ENCODE measurements around the gene LY6G6F. TPM values are rescaled to one million over a fixed set of nuclear protein-coding genes. Genes with fewer than 3 reads are reported as not detected.

LY6G6F gene
- total RNA-seq, 1 donor from 2014 or later = not detected

DNA sequence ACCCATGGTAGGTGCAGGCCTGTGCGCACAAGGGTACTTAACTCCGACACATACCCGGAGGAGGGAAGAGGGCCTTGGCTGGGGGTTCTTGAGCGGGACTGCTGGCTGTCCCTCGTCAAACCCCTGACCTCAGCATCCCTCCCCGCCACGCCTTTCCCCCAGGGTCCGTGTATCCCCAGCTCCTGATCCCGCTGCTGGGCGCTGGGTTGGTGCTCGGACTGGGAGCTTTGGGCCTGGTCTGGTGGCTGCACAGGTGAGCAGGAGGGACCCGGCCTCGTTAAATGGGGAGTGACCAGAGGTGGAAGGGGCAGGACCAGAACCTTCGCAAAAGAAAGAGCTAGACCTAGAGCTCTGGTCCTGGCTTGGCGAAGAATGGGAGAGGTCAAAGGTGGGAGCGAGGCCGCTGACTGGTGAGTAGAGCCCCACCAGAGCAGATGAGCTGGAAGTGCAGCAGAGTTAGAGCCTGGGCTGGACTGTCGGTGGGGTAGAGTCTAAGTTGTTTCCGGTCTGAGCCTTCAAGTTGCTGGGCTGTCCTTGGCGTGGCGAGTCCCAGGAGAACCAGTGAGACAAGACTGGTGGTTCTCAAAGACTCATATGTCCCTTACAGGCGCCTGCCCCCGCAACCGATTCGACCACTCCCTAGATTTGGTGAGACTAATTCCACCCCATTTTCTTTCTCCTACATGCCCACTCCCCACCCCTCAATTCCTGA lies 17.5 kb downstream of the LY6G6F start:
- H3K4me1 ChIP-seq = peaks cover 32% of the 10 kb centered on the region

DNA sequence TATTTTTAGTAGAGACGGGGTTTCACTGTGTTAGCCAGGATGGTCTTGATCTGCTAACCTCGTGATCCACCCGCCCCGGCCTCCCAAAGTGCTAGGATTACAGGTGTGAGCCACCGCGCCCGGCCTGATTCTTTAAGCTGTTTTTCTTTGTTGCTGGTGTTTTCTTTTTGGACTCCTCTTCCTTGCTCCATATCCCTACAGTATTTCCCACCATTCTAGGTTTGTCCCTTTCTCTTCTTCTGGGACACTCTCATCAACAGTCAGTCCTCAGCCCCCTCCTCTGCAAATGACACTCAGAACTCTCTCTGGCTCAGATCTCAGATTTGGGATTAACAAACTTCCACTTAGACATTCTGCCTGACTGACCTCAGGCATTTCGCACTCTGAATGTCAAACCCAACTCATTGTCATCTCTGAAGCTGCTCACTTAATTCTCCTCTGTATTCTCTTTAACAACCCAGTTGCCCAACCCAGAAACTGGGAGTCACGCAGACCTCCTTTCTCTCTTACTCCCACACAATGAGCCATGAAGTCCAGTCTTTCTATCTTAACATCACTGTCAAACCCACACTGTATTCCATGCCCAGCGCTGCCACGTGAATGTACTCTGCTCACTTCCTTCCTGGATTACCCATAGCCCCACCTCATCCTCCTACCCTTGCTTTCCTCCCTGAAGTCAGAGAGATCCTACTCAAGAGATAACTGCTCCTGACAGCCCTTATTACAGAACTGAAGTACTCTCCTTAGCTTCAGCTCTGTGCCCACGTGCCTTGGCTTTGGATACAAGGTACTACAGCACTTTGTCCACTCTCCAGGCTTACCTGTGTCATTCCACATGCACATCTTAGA lies 19.1 kb downstream of the LY6G6F start:
- intact Hi-C loops (cut with DNase I) = loop anchor here (5.0 kb wide), 1 partner anchor 107 kb away; no protein-coding TSS in a partner anchor

More for the DNA sequence above, 17.5 kb downstream of the LY6G6F start:
- peaks cover 0 to 14% of the 10 kb centered on the region in 2 donors for H3K36me3 ChIP-seq
- TF ChIP-seq POLR2A (IDR thresholded peaks at IDR 0.05) = no peak
- TF ChIP-seq, protein P1, sequence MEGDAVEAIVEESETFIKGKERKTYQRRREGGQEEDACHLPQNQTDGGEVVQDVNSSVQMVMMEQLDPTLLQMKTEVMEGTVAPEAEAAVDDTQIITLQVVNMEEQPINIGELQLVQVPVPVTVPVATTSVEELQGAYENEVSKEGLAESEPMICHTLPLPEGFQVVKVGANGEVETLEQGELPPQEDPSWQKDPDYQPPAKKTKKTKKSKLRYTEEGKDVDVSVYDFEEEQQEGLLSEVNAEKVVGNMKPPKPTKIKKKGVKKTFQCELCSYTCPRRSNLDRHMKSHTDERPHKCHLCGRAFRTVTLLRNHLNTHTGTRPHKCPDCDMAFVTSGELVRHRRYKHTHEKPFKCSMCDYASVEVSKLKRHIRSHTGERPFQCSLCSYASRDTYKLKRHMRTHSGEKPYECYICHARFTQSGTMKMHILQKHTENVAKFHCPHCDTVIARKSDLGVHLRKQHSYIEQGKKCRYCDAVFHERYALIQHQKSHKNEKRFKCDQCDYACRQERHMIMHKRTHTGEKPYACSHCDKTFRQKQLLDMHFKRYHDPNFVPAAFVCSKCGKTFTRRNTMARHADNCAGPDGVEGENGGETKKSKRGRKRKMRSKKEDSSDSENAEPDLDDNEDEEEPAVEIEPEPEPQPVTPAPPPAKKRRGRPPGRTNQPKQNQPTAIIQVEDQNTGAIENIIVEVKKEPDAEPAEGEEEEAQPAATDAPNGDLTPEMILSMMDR (IDR thresholded peaks at IDR 0.05) = no peak
- TF ChIP-seq POLR2AphosphoS5 (IDR thresholded peaks at IDR 0.05; ENCODE audit: insufficient read depth in 1 of 2, low read depth in 1 of 2) = no peak
- no peak overlapping the region for H3K4me3 ChIP-seq
- intact Hi-C loops (cut with DNase I) = no loop called here
- H3K9me3 ChIP-seq = no peaks in the 10 kb centered on the region
- no peaks in the 10 kb centered on the region for H3K27me3 ChIP-seq
- DNase-seq (ENCODE audit: extremely low spot score in 2 of 2) = no peak
- no peak overlapping the region for H3K27ac ChIP-seq

DNA sequence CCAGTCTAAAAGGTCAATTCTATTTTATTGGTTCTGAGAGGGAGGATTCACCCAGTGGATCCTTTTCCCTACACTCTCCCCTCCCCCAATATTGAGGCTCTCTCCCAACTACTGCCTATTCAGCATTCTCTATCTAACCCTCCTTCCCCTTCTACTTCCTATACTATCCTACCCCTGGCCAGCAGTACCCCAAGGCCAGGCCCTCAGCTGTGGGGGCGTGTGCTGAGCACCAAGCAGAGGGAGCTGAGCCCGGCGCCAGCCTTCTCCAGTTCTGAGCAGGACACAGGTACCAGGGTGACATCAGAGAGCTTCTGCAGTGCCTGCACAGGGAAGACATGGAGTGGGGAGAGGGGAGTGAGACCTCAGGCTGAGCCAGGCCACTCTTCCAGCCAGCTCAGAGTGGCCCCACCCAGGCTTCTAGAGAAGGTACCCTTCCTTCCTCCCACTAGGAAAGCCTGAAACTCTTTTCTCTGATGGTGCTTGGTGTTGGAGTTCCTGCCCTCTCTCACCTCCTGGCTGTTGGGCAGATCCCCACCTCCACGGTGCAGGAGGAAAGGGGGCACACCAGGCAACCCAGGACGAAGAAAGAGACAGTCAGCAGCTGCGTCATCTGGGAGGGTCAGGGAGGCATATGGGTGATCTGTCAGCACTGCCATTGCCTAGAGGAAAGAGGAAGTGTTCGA lies 20.5 kb downstream of the LY6G6F start:
- H3K27me3 ChIP-seq = no peaks in the 10 kb centered on the region
- H3K27ac ChIP-seq = peak overlapping the region; percentile 99
- peaks cover 0 to 26% of the 10 kb centered on the region in 2 donors for H3K36me3 ChIP-seq
- intact Hi-C loops (cut with DNase I) = loop anchor here (5.0 kb wide), 1 partner anchor 105 kb away; no protein-coding TSS in a partner anchor
- no peak for TF ChIP-seq POLR2A (IDR thresholded peaks at IDR 0.05)
- no peak for TF ChIP-seq POLR2AphosphoS5 (IDR thresholded peaks at IDR 0.05; ENCODE audit: insufficient read depth in 1 of 2, low read depth in 1 of 2)
- TF ChIP-seq, protein P1 (IDR thresholded peaks at IDR 0.05) = no peak
- H3K9me3 ChIP-seq = no peaks in the 10 kb centered on the region
- no peak for DNase-seq (ENCODE audit: extremely low spot score in 2 of 2)
- peaks cover 39% of the 10 kb centered on the region for H3K4me1 ChIP-seq
- no peak overlapping the region for H3K4me3 ChIP-seq

More for the DNA sequence above, 19.1 kb downstream of the LY6G6F start:
- Histone ChIP-seq H3K27me3 (no peaks in the 10 kb centered on the region), H3K4me1 (peaks cover 36% of the 10 kb centered on the region), H3K9me3 (no peaks in the 10 kb centered on the region), H3K4me3 (no peak overlapping the region), H3K36me3 (peaks cover 0 to 14% of the 10 kb centered on the region in 2 donors), H3K27ac (no peak overlapping the region)
- TF ChIP-seq POLR2AphosphoS5 (IDR thresholded peaks at IDR 0.05; ENCODE audit: insufficient read depth in 1 of 2, low read depth in 1 of 2) (peak in 1 of 2 donors; percentile 15), POLR2A (IDR thresholded peaks at IDR 0.05) (no peak)
- no peak for DNase-seq (ENCODE audit: extremely low spot score in 2 of 2)

DNA sequence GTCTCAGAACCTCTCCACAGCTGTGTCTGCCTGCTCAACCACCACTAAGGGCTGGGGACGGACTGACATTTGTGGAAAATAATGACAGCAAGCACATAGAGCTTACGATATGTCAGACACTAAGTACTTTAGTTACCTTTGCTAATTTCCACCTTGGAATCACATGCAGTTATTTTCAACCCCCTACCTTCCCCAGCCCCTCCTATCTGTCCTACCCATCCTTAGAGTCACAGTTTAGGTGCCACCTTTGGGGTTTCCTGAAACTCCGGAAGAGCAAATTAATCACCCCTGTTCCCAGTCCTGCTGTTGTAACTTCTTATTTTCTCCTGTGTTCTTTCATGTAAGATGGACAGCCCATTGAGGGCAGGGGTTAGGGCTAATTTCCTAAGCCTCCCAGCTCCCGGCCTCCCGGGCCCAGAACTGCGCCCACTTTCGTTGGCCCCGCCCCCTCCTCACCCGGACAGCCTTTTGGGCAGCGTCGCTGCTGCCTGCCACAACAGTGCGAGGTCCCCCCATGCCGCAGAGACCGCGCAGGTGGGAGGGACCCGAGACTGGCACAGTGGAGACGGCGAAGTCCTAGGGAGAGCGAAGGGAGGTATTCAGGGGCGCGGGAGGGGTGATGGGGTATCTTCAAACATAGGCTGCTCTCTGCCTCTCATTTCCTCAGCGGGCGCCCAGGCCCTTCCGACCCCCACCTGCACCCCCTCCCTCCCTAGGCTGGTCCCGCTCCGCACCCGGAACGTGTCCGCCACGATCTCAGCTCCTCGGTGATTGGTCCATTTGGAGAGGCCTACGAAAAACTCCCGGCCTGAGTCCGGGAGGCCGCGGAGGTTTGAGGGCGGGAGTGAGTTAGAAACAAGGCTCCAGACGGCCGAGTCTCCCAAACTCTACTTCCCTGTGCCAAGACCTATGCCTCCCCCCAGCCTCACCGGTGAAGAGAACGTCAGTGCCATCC lies 21.3 kb downstream of the LY6G6F start:
- TF ChIP-seq POLR2A (IDR thresholded peaks at IDR 0.05) (no peak), POLR2AphosphoS5 (IDR thresholded peaks at IDR 0.05; ENCODE audit: insufficient read depth in 1 of 2, low read depth in 1 of 2) (no peak)
- TF ChIP-seq, protein P1 (IDR thresholded peaks at IDR 0.05) = no peak
- intact Hi-C loops (cut with DNase I) = loop anchor here (5.0 kb wide), 1 partner anchor 104 kb away; no protein-coding TSS in a partner anchor
- Histone ChIP-seq H3K36me3 (peaks cover under 1 to 34% of the 10 kb centered on the region in 2 donors), H3K27ac (peak overlapping the region; percentile 99), H3K27me3 (no peaks in the 10 kb centered on the region), H3K4me1 (peaks cover 39% of the 10 kb centered on the region), H3K4me3 (peak overlapping the region; percentile 82 to 94), H3K9me3 (no peaks in the 10 kb centered on the region)
- DNase-seq (ENCODE audit: extremely low spot score in 2 of 2) = no peak

Measured in vagina (tissue), 2 donors.